Measurements from ENCODE around the gene TPSAB1. TPM values are rescaled to one million over a fixed set of nuclear protein-coding genes. Genes with fewer than 3 reads are reported as not detected.
"Not testable (repeated sequence)": the region's sequence is repeated elsewhere in the genome, so short reads cannot be mapped to it uniquely, and the experiment has no call there.

Gene TPSAB1
- polyA plus RNA-seq (ENCODE audit: insufficient read length in 4 of 4): under 1 TPM in 3 of 4 donors, not detected in 1; 0.16 to 0.48 (median 0.42) TPM

DNA sequence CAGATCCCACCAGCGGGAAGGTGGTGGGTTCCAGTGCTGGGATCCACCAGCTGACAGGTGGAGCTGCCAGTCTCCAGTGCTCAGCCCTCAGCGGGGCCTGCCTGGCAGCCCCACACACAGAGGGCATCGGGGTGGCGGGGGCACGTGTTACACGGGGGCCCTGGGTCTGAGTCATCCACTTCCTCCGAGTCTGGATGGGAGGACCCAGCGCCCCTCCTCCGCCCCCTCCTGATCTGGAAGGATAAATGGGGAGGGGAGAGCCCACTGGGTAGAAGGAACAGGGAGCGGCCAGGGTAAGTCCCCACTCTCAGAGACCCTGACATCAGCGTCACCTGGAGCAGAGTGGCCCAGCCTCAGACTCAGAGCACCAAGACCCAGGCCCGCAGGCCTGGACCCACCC, at the start of gene TPSAB1:
Gene TPSAB1 (plus strand): TSS at position 270 of the 400 bp plus-strand sequence. CDS start 234 bp downstream, outside the sequence.
- not testable (repeated sequence) for DNase-seq (ENCODE audit: low read depth in 4 of 4, low spot score in 3 of 4)

DNA sequence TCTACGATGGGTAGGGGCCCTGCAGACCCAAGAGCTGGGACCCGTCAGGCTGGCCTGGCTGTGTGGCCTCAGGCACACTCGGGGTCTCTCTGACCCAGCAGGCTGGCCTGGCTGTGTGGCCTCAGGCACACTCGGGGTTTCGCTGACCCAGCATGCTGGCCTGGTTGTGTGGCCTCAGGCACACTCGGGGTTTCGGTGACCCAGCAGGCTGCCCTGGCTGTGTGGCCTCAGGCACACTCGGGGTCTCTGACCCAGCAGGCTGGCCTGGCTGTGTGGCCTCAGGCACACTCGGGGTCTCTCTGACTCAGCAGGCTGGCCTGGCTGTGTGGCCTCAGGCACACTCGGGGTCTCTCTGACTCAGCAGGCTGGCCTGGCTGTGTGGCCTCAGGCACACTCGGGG, 49.7 kb upstream of the TPSAB1 start:
- DNase-seq (ENCODE audit: low read depth in 4 of 4, low spot score in 3 of 4): not testable (repeated sequence)

DNA sequence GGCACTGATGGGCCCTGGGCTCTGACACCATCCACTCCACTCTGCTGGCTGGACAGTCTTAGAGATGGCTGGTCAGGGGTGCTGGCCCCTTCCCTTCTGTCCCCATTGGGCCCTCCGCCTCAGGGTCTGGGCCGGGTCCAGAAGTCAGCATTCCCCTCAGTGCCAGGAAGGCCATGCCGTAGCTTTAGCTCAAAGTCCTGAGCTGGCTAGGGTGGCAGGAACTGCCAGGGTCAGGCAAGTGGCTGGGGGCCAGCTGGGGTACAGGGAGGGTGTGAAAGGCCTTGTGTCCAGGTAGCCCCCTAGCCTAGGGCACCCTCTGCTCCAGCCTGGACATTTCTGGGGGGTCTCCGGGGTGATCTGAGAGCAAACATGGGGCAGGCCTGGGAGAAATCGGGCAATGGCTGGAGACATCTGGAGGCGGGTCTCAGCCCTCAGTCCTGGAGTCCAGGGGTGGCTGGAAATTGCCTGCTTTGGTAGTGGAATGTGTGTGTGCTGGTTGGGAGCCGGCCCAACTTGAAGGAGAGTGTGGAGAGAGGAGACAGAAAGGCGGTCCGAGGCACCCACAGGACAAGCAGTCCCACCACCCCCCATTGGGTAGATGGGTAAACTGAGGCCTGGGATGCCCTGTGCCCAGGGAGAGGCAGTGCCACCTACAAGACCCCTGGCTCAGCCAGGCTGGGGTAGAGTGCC, 48.0 kb upstream of the TPSAB1 start:
- DNase-seq (ENCODE audit: low read depth in 4 of 4, low spot score in 3 of 4): no peak

DNA sequence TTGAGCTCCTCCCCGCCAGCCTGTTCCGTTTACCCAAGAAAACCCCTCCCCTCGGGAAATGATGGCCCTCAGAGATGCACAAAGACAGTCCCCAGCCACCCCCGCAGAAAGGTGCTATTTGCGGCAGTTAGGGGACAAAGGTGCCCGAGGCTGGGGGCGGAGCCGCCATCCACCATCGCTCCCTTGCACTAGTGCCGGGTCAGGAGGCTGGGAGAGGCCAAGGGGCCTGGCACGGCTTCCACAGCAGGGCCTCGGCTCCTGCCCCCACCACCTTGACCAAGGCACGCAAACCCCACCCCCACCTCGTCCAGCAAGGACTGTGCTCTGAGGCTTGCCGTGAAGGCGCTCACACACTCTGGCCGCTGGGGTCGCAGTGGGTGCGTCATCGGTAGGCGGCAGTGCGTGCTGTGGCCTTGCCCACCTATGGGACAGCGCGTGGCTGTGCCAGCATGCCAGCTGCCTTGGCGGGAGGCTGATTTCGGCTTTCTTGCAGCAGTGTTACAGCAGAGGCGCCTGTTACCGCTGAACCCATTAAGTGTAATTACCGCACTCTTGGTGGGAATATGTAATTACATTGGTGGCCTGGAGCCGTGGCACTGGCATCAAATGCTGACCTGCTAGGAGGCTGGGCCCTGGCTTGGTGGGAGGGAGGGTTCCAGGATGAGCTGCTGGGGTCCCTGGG, 47.2 kb upstream of the TPSAB1 start:
- DNase-seq (ENCODE audit: low read depth in 4 of 4, low spot score in 3 of 4): no peak

DNA sequence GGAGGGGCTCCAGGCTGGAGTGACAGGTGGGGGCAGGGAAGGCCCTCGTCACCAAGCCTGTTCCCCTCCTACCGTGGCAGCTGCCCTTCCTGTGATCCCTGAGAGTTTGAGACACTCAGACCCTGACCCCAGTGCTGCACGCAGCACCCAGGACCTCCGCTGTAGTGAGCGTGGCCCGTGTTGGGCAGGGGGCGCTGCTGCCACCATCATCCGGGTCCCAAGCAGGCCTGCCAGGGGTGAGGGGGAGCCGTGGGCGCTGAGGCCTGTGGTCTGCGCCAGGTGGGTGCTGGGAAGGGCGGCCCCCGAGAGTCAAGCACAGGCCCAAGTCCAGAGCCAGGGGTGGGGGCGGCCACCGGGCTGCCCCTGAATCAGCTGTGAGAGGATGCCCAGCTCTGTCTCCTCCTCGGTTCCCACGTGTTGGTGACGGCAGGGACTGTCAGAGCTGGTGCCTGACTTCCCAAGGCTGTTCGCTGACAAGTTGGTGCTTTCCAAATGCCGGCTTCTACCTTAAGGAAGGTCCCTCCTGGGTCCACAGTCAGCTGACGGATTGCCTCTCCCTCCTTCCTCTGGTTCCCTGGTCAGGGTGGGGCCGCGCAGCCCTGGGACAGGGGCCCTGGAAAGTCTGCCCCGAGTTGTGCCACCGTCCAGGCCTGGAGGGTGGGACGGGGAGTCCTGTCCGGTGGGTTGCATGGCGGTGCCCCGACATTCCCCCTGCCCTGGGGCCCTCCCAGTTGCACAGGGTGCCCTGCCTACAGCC, 46.5 kb upstream of the TPSAB1 start:
- no peak for DNase-seq (ENCODE audit: low read depth in 4 of 4, low spot score in 3 of 4)

DNA sequence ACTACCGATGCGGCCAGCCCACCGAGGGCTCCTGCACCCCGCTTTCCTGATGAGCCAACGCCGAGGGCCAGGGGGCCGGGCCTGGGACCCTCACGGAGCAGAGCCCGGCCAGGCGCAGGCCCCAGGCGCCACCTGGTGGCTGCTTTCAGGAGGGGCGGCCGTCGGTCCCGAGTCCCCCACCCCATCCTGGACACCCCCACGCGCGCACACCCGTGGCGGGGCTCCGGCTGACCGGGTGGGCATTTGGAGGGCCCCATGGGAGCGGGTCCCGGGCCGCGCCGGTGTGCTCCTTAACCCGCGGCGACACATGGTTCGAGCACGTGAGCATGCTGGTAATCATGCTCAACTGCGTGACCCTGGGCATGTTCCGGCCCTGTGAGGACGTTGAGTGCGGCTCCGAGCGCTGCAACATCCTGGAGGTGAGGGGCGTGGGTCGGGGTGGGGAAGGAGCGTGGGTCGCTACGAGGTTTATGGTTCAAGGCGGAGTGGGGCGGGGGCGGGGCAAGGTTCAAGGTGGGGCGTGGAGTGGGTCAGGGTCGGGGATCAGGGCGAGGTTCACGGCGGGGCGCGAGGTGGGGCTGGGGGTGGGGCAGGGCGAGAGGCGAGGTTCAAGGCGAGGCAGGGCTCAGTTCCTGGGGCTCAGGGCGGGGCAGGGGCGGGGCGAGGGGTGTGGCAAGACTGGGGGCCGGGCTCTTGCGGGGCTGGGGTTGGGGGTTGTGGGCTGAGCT, 45.7 kb upstream of the TPSAB1 start:
- no peak for DNase-seq (ENCODE audit: low read depth in 4 of 4, low spot score in 3 of 4)

DNA sequence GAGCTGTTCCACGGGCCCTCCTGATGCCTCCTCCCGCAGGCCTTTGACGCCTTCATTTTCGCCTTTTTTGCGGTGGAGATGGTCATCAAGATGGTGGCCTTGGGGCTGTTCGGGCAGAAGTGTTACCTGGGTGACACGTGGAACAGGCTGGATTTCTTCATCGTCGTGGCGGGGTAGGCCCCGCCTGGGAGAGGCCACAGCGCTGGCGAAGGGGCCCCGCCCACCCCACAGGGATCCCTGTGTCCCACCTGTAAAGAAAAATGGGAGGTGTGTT, 45.2 kb upstream of the TPSAB1 start:
- DNase-seq (ENCODE audit: low read depth in 4 of 4, low spot score in 3 of 4): no peak

DNA sequence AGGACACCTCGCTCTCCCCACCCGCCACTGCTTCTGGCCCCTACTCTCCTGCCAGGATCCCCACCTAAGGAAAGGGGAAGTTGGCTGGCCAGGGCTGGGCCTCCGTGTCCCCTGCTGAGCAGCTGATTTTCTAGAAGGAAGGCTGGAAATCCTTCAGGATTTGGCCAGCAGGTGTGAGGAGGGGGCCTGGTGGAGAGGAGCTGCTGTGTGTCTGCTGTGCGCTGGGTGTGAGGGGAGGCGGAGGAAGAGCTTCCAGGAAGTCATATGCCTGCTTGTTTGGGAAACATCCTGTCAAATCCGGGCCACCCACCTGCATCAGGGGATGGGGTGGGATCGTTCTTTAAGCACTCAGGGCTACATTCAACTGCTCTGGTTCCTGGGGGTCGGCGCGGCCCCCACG, 44.0 kb upstream of the TPSAB1 start:
- DNase-seq (ENCODE audit: low read depth in 4 of 4, low spot score in 3 of 4): no peak

DNA sequence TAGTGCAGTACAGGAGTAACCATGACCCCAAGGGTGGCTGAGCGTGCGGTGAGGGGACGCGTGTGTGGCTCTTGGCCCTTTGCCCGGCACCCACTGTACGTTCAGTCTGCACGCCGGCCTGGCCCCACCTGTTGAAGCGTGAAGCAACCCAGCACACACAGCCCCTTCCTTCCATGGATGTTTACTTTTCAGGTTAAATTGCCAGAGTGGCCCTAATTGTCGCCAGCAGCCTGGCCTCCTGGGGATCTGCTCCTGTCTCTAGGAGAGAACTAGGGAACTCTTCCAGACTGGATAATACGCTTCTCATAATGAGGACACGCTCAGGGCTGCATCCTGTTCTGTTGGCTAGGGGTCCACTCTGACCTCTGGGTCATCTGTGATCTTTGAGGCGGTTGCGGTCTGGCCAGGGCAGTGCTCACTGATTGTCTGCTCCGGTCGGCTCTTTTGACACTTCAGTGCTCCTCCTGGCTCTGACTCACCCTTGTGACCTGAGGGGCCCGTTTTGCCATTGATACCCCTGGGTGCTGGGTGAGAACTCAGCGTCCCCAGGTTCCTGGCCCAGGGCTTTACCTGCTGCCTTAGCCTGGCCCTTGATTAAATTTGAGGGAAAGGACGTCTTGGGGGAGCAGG, 43.2 kb upstream of the TPSAB1 start:
- no peak for DNase-seq (ENCODE audit: low read depth in 4 of 4, low spot score in 3 of 4)

DNA sequence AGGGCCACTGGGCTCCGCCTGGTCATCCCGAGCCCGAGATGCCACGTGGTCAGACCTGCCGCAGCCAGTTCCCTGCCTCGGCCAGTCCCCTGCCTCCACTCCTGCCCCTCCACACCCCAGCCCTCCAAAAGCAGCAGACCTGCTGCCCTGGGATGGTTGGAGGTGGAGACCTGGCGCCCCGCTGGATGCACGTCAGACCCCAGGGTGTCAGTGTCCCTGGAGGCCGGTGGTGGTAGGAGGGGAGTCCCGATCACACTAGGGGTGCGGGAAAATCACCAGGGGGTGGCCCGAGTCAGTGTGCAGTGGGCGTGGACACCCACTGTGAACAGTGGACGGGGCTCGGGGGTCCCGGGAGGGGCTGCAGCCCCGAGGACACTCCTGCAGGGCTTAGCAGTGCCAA, 42.3 kb upstream of the TPSAB1 start:
- no peak for DNase-seq (ENCODE audit: low read depth in 4 of 4, low spot score in 3 of 4)

DNA sequence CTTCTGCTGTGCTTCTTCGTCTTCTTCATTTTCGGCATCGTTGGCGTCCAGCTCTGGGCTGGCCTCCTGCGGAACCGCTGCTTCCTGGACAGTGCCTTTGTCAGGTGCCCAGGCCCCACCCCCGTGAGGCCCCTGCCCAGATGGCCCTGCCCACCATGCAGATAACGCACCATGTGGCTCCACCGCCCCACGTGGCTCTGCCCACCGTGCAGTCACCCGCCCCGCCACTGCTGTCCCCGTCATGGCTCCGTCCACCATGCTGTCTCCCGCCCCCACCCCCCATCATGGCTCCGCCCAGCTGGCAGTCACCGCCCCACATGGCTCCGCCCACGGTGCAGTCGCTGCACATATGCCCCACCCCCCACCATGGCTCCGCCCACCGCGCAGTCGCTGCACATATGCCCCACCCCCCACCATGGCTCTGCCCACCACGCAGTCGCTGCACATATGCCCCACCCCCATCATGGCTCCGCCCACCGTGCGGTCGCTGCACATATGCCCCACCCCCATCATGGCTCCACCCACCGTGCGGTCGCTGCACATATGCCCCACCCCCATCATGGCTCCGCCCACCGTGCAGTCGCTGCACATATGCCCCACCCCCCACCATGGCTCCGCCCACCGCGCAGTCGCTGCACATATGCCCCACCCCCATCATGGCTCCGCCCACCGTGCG, 41.7 kb upstream of the TPSAB1 start:
- not testable (repeated sequence) for DNase-seq (ENCODE audit: low read depth in 4 of 4, low spot score in 3 of 4)

DNA sequence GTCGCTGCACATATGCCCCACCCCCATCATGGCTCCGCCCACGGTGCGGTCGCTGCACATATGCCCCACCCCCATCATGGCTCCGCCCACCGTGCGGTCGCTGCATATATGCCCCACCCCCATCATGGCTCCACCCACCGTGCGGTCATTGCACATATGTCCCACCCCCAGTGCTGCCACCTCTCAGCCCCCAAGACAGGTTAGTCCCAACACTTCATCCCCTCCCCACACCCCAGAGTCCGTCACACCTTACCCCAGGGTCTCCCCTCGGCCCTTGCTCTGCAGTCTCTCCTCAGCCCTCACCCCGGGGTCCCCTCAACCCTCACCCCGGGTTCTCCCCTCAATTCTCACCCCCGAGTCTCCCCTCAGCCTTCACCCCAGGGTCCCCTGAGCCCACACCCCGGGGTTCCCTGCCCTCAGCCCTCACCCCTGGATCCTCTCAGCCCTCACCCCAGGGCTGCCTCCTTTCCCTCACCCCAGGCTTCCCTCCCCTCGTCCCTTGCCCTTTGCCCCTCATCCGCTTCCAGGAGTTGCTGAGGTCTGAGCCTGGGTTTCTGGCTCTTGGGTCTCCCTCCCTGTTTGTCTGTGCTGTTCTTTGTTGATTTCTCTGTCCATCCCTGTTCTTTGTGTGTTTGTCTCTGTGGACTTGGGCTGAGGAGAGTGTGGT, 41.0 kb upstream of the TPSAB1 start:
- DNase-seq (ENCODE audit: low read depth in 4 of 4, low spot score in 3 of 4): no peak

DNA sequence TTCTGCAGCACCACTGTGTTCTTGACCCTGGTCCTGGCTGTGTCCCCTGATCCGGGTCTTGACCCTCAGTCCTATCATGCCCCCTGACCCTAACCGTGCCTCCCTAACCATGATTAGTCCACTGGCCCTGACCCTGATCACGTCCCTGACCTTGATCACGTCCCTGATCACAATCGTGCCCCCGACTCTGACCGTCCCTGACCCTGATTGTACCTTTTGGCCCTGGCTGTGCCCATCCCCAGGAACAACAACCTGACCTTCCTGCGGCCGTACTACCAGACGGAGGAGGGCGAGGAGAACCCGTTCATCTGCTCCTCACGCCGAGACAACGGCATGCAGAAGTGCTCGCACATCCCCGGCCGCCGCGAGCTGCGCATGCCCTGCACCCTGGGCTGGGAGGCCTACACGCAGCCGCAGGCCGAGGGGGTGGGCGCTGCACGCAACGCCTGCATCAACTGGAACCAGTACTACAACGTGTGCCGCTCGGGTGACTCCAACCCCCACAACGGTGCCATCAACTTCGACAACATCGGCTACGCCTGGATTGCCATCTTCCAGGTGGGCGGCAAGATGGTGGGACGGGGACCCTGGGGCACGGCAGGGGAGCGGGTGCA, 40.4 kb upstream of the TPSAB1 start:
- no peak for DNase-seq (ENCODE audit: low read depth in 4 of 4, low spot score in 3 of 4)

DNA sequence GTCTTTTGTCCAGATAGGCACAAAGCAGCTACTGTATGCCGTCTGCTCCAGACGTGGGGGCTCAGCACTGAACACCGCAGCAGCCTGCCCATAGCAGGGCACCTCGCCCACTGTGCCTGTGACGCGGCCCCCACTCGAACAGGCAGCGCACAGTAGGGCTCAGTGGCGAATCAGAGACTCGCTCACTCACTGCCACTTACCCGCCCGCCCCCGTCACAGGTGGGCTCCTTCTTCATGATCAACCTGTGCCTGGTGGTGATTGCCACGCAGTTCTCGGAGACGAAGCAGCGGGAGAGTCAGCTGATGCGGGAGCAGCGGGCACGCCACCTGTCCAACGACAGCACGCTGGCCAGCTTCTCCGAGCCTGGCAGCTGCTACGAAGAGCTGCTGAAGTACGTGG, 39.1 kb upstream of the TPSAB1 start:
- no peak for DNase-seq (ENCODE audit: low read depth in 4 of 4, low spot score in 3 of 4)

DNA sequence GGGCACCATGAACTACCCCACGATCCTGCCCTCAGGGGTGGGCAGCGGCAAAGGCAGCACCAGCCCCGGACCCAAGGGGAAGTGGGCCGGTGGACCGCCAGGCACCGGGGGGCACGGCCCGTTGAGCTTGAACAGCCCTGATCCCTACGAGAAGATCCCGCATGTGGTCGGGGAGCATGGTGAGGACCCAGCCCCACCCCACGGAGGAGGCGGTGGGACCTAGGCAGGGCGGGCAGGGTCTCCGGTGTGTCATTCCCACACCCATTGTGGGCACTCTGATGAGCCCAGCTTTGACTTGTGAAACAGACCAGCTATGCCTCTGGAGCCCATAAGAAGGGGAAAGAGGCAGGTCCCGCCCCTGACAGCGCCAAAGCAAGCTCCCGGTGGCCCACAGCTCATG, 38.2 kb upstream of the TPSAB1 start:
- no peak for DNase-seq (ENCODE audit: low read depth in 4 of 4, low spot score in 3 of 4)

DNA sequence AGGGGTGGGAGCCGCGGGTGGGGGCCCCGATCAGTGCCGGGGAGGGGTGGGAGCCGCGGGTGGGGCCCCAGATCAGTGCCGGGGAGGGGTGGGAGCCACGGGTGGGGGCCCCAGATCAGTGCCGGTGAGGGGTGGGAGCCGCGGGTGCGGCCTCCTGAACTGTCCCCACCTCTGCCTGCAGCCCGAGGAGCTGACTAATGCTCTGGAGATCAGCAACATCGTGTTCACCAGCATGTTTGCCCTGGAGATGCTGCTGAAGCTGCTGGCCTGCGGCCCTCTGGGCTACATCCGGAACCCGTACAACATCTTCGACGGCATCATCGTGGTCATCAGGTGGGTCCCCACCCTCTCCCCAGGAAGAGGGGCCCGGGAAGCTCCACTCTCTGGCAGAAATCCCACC, 35.6 kb upstream of the TPSAB1 start:
- DNase-seq (ENCODE audit: low read depth in 4 of 4, low spot score in 3 of 4): no peak

DNA sequence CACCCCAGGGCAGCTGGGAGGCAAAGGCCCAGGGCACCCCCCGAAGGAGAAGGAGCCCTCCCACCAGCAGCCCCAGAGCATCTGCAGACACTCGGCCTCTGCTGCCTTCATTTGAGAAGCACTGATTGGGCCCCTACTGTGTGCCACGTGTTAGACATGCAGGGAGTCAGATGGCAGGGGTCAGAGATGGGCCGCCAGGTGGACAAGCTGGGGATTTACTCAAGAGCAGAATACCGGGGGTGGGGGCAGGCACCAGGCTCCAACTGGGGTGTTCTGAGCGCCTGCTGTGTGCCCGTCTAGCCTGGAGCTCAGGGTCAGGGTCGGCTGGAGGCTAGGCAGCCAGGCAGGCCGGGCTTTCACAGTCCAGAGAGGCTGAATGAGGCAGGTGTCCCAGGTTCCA, 34.2 kb upstream of the TPSAB1 start:
- DNase-seq (ENCODE audit: low read depth in 4 of 4, low spot score in 3 of 4): no peak

DNA sequence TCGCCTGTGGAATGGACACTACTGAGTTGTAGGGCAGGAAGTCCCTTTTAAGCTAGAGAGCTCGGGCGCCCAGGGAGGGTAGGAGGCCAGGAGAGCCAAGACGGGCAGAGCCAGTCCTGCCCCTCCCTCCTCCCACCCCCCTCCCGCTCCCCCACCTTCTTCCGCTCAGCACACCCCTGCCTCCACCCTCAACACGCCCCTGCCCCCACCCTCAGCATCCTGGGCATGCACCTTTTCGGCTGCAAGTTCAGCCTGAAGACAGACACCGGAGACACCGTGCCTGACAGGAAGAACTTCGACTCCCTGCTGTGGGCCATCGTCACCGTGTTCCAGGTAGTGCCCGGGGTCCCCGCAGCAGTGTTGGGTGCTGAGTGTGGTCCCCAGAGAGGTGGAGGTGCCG, 33.7 kb upstream of the TPSAB1 start:
- no peak for DNase-seq (ENCODE audit: low read depth in 4 of 4, low spot score in 3 of 4)

DNA sequence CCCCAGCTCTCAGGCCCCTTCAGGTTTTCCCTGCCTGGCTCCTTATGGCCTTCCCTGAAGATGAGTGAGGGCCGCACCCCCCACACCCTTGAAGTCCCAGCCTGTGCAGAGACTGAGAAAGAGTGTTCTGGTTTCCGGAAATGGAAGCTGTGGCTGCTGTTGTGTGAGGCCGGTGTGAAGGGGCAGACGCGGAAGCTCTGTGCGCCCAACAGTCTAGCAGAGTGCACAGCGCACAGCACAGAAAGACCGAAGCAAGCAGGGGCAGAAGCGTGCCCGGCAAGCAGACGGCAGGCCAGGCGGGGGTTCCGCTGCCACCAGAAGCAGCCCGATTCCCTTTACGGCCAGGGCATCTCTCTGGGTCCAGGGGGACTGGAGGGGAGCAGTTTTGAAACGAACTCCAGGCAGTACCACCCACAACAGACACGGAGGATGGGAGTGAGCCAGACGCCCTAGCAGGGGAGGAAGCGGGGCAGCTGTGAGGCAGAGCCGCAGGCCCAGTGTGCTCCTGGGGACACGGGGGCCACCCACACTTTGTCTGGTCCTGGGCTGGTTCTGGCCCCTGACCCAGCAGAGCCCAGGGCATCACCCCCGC, 32.2 kb upstream of the TPSAB1 start:
- DNase-seq (ENCODE audit: low read depth in 4 of 4, low spot score in 3 of 4): no peak
